ENCODE measurements around the gene CBLC.
"Not testable (repeated sequence)": the region's sequence is repeated elsewhere in the genome, so short reads cannot be mapped to it uniquely, and the experiment has no call there.

CBLC gene

GRCh38 chr19:44819246-44819832 is 41.6 kb downstream of the CBLC start:
- DNase-seq (ENCODE audit: low spot score) (no peak), FAIRE-seq (no peak)

DNA sequence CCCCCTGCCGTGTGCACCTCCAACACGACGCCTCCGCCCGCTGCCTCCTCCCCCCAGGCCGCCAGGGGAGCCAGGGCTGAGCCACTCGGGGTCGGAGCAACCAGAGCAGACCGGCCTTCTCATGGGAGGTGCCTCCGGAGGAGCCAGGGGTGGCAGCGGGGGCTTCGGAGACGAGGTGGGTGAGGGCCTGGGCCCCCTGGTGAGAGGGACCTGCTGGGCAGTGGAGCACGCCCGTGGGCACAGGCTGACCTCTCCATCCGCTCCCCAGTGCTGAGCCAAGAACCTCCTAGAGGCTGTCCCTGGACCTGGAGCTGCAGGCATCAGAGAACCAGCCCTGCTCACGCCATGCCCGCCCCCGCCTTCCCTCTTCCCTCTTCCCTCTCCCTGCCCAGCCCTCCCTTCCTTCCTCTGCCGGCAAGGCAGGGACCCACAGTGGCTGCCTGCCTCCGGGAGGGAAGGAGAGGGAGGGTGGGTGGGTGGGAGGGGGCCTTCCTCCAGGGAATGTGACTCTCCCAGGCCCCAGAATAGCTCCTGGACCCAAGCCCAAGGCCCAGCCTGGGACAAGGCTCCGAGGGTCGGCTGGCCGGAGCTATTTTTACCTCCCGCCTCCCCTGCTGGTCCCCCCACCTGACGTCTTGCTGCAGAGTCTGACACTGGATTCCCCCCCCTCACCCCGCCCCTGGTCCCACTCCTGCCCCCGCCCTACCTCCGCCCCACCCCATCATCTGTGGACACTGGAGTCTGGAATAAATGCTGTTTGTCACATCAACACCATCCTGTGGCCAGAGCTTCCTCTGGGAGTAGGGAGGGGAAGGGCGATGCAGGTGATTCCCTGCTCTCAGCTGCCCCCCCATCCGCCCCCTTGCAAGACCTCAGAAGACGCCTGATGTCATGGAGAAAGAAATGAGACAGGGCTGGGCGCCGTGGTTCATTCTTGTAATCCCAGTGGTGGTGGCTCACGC is 43.2 kb downstream of the CBLC start:
- DNase-seq (ENCODE audit: low spot score), result no peak
- no peak for FAIRE-seq

GRCh38 chr19:44822177-44822576 is 44.5 kb downstream of the CBLC start:
- FAIRE-seq, result no peak
- no peak for DNase-seq (ENCODE audit: low spot score)

- DNase-seq (ENCODE audit: low spot score) (no peak), FAIRE-seq (no peak)
Measured at GRCh38 chr19:44822670-44823372, 45.1 kb downstream of the CBLC start.

DNA sequence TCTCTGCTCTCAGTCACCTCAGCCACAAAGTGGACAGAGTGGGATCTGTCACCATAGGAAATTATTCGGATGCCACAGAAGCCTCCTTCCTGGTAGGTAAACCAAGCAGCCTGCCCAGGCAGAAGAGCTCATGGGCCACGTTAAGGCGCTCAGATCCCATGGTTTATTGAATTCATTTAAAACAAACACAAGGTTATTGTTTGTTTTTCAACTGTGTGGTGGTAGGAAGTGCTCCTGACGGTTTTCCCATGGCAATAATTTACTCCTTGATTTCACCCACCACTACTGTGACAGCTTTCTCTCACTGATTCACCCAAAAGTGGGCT is 45.6 kb downstream of the CBLC start:
- FAIRE-seq (no peak), DNase-seq (ENCODE audit: low spot score) (no peak)

DNA sequence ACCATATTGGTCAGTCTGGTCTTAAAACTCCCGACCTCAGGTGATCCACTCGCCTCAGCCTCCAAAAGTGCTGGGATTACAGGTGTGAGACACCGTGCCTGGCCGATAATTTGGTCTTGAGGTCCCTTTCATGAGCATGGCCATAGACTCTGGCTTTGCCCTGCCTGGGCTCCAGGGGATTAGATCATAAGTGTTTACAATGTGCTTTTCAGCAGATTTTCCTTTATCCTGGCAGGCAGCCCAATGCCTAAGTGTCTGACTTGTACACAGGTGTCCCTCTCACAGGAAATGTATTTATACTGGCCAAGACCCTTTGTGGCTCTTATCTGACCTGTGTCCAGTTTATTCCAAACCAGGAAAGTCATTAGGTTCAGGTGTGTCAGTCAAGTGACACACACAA is 47.1 kb downstream of the CBLC start:
- peak; percentile 32 for DNase-seq (ENCODE audit: low spot score)
- FAIRE-seq, result no peak

DNA sequence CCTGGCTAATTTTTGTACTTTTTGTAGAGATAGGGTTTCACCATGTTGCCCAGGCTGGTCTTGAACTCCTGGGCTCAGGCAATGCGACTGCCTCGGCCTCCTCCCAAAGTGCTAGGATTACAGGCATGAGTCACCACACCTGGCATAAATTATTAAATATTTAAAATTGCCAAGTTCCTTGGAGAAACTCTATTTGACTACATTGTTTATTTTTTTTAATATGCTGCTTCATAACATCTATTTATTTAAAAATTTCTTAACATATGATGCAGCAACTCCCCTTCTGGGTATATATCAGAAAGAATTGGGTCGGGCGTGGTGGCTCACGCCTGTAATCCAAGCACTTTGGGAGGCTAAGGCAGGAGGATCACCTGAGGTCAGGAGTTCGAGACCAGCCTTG is 55.2 kb downstream of the CBLC start:
- not testable (repeated sequence) for DNase-seq (ENCODE audit: low spot score); FAIRE-seq

GRCh38 chr19:44834399-44834798 is 56.7 kb downstream of the CBLC start:
- FAIRE-seq; DNase-seq (ENCODE audit: low spot score): not testable (repeated sequence)

- FAIRE-seq (no peak), DNase-seq (ENCODE audit: low spot score) (no peak)
Measured at GRCh38 chr19:44839276-44839675, 61.6 kb downstream of the CBLC start.

- DNase-seq (ENCODE audit: low spot score), result no peak
- FAIRE-seq, result no peak
Measured at GRCh38 chr19:44840811-44841210, 63.1 kb downstream of the CBLC start.

DNA sequence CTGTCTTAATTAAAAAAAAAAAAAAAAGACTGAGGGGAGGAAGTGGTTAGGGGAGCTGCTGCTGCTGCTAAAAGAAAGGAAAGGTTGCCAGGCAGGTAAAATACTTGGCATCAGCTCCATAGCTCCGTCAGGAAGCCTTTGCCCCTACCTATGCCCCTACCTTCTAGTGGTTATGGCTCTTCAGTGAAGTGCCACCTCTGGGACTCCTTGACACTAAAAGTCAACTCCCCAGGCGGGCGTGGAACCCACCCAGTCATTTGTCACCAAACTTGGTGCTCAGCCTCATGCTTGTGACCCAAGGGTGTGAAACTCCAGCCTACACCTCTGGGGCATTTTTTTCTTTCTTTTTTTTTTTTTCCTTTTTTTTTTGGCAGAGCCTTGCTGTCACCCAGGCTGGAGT is 63.5 kb downstream of the CBLC start:
- DNase-seq (ENCODE audit: low spot score), result no peak
- FAIRE-seq, result no peak

DNA sequence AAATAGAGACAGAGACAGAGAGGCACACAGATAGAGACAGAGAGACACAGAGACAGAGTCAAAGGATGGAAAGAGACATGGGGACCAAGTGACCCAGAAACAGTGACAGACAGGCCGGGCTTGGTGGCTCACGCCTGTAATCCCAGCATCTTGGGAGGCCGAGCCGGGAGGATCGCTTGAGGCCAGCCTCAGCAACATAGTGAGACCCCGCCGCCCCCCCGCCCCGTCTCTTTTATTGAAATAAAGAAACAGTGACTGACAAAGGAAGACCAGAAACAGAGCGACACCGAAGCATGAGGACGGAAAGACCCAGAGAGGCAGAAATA is 67.6 kb downstream of the CBLC start:
- FAIRE-seq (no peak), DNase-seq (ENCODE audit: low spot score) (no peak)

DNA sequence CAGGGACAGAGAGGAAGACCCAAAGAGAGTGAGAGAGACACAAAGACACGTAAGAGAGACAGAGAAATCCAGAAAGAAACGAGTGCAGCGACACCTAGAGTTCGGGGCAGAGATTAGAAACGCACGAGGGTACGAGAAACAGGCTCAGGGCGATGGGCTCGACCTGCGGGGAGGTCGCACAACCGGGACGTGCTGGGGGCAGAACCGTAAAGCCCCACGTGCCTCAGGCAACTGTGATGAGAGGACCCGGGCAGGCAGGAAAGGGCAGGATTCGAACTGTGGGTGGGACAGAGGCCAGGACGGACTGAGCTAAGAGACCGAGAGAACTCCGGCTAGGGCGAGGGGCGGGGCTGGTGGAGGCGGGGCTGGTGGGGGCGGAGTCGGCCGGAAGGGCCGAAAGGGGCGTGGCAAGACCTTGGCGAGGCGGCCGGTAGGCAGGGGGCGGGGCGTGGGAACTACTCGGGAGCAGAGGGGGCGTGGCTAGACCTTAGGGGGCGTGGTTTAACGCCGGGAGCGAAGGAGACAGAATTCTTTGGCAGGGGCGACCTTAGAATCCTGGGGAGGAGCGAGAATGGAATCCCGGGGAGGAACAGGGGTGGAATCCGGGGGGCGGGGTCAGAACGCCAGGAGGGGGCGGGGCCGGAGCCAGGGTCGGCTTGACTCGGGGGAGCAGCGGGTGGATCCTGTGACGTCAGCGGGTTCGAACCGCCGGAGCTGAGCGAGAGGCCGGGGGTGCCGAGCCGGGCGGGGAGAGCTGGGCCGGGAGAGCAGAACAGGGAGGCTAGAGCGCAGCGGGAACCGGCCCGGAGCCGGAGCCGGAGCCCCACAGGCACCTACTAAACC is 68.1 kb downstream of the CBLC start, which contains the start of gene NECTIN2:
TSS of gene NECTIN2 (plus strand) at position 686 of the 843 bp plus-strand sequence. CDS start 229 bp downstream, outside the sequence.
- peak; percentile 94 for FAIRE-seq

DNA sequence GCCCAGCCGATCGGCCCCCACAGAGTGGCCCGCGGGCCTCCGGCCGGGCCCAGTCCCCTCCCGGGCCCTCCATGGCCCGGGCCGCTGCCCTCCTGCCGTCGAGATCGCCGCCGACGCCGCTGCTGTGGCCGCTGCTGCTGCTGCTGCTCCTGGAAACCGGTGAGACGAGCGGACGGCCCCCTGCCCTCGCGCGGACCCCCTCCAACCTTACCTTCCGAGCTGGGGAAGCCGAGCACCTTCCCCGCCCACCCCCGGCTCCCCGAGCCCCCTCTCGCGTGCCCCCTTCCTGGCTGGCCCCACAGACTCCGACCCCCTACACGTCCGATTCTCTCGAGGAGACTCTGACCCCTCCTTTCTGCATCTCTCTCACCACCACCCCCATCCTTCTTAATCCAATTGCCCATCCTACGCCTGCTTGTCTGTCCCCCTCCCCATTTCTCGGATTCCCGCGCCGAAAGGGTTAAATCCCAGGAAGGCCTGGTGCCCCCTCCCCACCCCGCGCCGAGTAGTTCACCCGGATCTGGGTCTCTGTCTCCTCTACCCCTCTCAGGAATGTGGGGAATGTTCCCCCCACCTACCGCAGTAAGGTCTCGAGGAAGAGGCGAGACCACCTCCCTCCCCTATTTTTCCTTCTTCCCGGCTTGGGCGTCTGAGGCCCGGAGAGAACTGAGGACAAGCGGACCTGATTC is 68.9 kb downstream of the CBLC start:
- no peak for DNase-seq (ENCODE audit: low spot score)
- FAIRE-seq, result no peak

More for the DNA sequence above, 68.1 kb downstream of the CBLC start, which contains the start of gene NECTIN2:
- DNase-seq (ENCODE audit: low spot score), result peak; percentile 99

GRCh38 chr19:44847144-44848035 is 69.7 kb downstream of the CBLC start:
- peak; percentile 54 for DNase-seq (ENCODE audit: low spot score)
- no peak for FAIRE-seq

DNA sequence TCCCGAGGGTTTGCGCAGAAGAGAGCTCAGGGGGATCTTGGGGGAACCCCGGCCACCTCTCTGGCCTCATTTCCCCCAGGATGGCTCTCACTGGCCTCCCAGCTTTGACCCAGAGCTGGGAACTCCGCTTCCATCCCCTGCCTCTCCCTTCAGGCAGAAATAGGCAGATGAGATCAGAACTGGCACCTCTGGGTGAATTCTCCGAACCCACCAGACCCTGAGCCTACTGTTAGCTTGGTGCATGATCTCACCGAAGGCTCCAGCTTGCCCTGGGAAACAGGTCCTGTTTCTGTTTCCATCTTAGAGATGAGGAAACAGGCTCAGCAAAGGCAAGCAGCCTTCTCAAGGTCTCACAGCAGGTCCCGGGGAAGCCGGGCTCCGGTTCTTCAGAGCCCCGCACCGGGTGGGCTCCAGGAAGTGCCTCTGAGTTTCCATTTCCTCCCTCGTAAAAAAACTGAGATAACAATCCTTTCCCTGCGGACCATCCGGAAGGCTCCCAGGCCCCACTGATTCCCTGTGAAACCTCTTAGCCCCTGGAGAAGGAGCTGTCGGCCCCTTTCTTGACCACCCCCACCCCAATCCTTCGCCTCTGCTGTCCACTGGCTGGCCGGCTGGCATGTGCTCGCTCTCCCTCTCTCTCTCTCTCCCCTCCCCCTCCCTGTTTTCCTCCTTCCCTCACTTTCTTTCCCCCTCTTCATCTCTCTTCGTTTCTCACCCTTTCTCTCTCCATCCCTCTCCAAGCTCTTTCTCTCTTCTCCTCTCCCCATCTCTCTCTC is 70.5 kb downstream of the CBLC start:
- no peak for FAIRE-seq
- no peak for DNase-seq (ENCODE audit: low spot score)

DNA sequence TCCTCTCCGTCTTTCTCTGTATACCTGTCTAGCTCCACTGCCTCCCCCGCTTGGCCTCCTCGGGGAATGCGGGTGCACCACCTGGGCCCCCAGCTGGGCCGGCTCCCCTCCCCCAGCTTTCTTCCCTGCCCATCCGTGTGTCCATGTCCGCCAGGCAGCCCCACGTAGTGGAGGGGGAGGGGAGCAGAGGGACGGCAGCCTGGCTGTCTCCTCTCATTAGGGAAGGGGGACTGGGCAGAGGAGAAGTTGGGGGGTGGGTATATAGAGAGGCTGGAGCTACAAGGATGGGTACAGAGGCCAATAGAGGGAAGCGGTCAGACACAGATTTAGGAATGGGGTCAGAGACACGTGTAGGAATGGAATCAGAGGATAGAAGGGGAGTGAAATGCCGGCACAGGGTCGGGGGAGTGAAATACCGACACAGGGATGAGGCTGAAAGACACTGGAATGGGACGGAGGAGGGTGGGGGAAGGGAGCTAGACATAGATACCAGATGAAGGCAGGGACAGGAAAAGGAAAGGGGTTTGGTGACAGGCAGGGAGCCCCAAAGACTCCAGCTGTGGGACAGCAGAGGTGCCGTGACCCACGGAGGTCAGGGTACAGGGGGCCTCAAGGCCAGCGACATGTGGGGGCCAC is 71.2 kb downstream of the CBLC start:
- FAIRE-seq, result no peak
- no peak for DNase-seq (ENCODE audit: low spot score)
